GM18502 (cell line): ENCODE data around the gene MUC4.

Experiments
- ATAC-seq: cut with Tn5 transposase; IDR thresholded peaks from one replicate; pipeline ENCODE4 v1.9.1; 2021; ENCODE audit warnings: mild to moderate bottlenecking; ENCODE audit not compliant: unreplicated experiment, poor library complexity

The MUC4 gene, protein sequence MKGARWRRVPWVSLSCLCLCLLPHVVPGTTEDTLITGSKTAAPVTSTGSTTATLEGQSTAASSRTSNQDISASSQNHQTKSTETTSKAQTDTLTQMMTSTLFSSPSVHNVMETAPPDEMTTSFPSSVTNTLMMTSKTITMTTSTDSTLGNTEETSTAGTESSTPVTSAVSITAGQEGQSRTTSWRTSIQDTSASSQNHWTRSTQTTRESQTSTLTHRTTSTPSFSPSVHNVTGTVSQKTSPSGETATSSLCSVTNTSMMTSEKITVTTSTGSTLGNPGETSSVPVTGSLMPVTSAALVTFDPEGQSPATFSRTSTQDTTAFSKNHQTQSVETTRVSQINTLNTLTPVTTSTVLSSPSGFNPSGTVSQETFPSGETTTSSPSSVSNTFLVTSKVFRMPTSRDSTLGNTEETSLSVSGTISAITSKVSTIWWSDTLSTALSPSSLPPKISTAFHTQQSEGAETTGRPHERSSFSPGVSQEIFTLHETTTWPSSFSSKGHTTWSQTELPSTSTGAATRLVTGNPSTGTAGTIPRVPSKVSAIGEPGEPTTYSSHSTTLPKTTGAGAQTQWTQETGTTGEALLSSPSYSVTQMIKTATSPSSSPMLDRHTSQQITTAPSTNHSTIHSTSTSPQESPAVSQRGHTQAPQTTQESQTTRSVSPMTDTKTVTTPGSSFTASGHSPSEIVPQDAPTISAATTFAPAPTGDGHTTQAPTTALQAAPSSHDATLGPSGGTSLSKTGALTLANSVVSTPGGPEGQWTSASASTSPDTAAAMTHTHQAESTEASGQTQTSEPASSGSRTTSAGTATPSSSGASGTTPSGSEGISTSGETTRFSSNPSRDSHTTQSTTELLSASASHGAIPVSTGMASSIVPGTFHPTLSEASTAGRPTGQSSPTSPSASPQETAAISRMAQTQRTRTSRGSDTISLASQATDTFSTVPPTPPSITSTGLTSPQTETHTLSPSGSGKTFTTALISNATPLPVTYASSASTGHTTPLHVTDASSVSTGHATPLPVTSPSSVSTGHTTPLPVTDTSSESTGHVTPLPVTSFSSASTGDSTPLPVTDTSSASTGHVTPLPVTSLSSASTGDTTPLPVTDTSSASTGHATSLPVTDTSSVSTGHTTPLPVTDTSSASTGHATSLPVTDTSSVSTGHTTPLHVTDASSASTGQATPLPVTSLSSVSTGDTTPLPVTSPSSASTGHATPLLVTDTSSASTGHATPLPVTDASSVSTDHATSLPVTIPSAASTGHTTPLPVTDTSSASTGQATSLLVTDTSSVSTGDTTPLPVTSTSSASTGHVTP (N-terminal part only)

GRCh38 chr3:195811756-195812155 is at the start of gene MUC4:
MUC4 (minus strand) TSS chr3:195811929; CDS start chr3:195811817, 112 bp downstream.
- no peak for ATAC-seq

DNA sequence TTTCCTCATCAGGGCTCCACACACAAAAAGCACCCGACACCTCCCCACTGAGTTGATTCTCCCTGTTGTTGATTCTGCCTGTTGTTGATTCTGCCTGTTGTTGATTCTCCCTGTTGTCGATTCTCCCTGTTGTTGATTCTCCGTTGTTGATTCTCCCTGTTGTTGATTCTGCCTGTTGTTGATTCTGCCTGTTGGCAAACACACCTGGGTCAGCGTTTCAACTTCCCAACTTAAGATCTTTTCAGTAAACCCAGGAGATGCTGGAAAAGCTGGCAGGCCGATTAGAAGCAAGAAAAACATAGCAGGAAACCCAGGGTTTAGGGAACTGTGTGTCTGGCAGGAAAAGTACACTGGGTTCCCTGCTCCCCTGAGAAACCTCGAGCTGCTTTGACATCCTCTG is 48.7 kb upstream of the MUC4 start:
- no peak for ATAC-seq

GRCh38 chr3:195859846-195860411 is 48.2 kb upstream of the MUC4 start:
- ATAC-seq: no peak

GRCh38 chr3:195859061-195859845 is 47.5 kb upstream of the MUC4 start:
- ATAC-seq: no peak

DNA sequence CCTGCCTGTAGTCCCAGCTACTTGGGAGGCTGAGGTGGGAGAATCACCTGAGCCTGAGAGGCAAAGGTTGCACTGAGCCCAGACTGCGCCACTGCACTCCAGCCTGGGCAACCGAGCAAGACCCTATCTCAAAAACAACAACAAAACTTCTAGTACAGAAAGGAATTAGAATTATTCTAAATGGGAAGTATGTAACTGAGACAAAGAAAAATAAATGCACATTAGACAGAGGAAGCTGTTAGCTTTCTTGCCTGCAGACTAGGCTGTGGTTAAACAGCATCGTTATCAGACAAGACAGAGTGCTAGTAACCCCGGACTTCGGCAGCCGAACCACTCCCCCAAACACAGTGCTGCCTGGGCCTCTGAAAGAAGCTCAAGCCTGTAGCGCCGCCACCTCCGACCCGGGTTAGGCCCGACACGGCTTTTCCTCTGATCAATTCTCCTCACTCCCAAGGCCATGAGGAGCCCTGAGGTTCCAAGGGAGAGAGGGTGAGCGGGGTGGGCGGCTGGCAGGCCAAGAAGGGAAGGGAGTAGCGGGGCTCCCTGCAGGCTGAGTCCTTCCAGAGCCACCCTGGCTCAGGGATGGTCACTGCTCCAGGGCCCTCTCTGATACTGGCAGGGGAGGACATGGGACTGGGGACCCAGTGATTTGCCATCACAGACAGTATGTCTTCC is 44.8 kb upstream of the MUC4 start:
- ATAC-seq: no peak

DNA sequence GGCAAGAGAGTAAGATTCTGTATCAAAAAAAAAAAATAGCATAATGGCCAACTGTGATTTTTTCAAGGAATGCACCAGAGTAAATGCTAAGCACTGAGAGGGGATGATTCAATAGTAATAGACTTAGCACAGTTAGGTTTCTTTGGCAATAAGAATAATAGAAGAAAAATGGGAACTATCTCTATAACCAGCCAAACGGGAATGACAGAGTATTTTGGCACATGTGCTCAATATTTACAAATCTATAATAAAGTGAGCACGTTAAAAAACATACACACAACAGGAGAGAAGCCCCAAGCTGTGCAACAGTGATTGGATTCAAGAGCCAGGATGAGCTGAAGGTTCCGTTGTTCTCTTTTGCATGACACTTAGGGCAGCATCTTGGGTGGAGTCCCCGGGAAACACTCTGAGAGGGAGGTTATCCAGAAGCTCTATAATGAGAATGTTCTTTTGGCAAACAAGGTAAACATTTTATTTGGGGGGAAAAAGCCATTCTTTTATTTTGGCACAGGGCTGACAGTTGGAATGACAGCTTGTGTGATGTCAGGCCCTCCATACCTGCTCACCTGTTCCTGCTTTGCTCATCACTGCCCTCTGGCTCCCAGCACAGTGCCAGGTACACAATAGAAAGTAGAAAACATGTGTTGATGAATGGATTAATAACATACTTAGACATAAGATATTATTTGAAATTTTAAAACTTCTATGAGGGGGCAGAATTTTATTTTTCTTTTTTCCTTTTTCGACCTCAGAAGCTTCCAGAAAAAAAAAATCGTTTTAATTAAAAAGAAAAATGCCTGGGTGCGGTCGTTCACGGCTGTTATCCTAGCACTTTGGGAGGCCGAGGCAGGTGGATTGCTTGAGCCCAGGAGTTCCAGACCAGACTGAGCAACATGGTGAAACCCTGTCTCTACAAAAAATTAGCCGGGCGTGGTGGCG is 44.0 kb upstream of the MUC4 start:
- no peak for ATAC-seq

- ATAC-seq: no peak
These were observed 43.0 kb upstream of the MUC4 start for GRCh38 chr3:195854628-195855294.

DNA sequence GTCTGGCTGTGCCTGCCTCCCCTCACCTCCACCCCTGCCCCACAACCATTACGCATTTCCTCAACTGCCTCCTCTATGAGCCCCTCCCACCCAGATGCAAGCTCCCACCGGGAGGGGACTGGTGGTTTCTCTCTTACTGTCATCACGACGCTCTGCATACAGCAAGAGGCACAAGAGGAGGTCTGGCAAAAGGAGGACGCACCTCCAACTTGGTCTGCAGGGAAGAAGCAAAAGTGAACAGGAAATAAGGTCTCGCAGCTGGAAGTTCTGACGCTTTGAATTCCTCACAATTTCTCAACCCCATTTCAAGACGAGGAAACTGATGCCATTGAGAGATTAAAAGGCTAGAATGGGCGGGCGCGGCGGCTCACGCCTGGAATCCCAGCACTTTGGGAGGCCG is 42.3 kb upstream of the MUC4 start:
- no peak for ATAC-seq

- ATAC-seq: no peak
These were observed 41.3 kb upstream of the MUC4 start for GRCh38 chr3:195853036-195853435.

GRCh38 chr3:195850857-195851543 is 39.3 kb upstream of the MUC4 start:
- peak; percentile 78 for ATAC-seq

DNA sequence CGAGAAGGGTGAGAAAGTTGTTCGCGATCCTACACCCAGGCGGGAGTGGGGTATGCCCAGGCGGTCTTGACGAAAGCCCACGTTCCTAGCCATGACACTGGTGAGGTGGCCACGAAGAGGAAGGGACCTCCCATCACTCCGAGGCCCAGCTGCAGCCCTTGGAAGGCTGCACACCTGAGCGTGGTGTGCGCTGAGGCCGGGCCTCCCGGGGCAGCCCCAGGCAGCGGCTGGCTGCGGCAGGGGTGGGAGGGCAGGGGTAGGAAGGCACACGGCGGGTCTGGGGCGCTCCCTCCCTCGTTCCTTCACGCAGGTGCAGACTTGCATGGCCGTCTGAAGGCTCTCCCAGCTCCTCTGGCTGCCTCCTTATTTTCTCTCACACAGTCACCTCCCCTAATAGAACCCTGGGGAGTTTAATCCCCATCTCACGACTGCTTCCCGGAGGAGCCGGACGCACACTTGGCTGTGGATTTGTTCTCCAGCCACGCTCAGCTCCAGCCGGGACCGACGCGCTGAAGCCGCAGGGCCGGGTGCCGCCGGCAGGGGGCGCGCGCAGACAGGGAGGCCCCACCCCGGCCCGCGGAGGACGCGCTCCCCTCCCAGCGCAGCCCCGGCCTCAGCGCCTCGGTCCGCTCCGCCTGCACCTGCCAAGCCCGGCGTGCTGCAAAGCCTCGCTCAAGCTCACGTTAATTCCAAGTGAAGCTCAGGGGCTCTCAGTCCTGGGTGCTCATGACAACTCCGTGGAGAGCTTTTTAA is 37.8 kb upstream of the MUC4 start:
- ATAC-seq: no peak

DNA sequence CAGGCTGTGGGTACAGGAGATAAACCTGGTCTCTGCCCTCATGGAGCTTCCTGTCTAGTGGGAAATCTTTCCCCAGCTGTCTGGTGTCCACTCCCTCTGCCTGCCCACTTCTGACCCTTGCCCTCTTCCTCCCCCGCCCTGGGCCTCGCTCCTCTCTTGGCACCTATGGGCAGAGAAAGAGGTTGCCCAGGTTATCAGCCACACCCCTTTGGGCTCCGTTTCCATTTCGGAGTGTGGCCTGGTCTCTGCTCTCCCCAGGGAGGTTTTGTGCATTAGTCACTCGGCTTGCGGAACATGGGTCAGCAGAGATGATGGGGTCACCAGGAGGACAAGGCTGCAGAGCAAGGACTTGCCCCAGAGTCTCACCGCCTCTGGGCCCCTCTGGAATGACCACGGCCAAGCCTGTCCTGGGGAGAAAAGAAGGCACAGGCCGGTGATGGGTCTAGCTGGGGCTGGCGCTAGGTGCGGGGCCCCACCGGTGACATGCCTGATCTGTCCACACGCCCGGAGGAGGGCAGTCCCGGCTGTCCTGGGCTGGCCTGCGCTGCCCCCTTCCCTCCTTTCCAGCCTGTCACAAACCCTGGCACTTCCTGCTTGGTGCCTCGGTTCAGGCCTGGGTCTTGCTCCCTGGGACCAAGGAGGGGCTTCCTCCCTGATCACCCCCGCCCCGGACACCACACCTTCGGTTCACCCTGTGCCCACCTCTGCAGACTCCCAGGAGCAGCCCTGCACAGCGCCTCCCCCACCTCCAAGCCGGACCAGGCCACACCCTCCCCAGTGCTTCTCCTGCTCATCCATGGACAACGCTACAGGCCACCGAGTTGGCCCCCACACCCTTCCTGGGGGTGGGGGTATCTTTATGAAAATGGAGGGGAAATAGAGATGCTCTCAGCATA is 35.6 kb upstream of the MUC4 start:
- no peak for ATAC-seq

DNA sequence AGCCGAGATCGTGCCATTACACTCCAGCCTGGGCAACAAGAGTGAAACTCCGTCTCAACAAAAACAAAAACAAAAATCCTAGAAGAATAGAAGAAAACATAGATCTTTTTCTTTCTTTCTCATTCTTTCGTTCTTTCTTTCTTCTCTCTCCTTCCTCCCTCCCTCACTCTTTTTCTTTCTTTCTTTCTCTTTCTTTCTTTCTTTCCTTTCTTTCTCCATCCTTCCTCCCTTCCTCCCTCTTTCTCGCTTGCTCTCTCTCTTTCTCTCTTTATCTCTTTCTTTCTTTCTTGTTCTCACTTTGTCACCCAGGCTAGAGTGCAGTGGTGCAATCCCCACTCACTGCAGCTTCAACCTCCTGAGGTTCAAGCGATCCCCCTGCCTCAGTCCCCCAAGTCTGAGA is 33.8 kb upstream of the MUC4 start:
- ATAC-seq: no peak

- no peak for ATAC-seq
These were observed 33.0 kb upstream of the MUC4 start for GRCh38 chr3:195844671-195845218.
